EH (cell line): ENCODE results near the gene KLK13.

Source experiments
- DNase-seq: peaks from one replicate; pipeline ENCODE4 v3.0.0-alpha.2; 2015; ENCODE audit warnings: low read depth

The KLK13 gene

GRCh38 chr19:51019544-51019925, 45.4 kb downstream of the KLK13 start, which contains the start of gene KLK10:
TSS of gene KLK10 (minus strand) at chr19:51019709. CDS start at chr19:51019130, 579 bp downstream.
- no peak for DNase-seq

DNA sequence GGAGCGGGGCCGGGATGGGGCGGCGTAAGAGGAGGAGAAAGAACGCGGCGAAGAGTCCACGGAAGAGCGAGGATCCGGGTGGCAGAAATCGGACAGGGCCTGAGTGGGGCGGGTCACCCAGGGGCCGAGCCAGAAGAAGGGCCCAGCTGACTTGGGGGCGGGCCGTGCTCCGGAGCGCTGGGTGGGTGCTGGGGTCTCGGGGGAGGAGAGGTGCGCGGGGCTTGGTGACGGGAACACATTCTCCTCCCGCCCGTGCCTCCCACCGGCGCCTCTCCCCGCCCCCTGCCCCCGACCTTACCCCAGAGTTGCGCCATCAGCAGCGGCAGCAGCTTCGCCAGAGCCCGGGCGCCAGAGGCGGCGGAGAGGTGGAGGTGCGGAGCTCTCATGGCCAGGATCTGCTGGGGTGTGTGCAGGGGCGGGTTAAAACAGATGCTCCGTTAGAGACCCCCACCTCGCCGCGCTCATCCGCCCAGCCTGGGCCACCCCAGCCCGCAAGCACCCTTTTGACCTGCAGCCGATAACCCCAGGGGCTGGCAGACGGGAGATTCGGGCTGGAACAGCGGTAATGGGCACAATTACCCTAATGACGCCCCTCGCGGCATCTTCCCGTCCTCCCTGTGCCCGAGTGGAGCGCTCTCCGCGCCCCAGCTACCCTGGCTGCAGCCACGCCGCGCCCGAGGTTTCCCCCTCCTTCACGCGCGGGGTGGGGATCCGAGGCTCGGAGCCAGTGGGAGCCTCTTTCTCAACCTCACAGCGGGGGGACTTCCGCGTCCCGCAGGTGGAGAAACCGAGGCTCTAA, 45.9 kb downstream of the KLK13 start:
- DNase-seq: no peak

DNA sequence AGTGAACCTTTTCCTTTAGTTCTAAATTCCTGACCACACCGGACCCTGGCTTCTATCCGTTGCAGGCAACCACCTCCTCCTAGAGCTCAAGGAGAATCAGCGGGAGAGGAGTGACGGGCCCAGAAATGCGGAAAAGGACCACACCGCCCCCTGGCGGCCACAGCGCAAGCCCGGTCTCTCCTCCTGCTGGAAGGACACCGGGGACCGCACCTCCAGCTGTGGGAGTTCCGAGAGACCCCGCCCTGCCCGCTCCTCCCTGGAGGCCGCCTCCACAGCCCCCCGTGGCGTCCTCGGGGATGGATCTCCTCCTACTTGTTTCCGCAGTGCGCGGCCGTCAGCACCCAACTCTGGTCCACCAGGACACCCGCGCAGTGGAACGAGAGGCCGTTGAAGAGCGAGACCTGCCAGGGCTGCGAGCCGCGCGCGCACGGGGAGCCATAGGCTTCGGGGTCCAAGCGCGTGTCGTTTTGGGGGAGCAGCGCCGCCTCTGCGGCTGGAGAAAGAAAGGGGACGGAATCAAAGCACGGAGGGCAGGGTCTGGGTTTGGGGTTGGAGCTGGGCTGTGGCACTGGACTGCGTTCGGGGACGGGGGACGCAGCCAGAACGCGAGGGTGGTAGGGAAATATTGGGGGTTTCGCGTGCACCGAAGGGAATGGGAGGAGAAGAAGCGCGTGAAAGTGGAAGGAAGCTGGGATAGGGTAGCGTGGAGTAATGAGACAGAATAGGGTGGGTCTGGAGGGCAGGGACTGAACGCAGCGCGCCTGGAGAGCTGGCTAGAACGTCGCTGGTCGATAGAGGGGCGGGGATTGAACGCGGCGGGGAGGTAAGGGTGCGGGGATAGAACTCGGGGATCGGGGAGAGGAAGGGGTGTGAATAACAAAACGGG, 47.9 kb downstream of the KLK13 start:
- DNase-seq: no peak

GRCh38 chr19:51015691-51016267, 49.1 kb downstream of the KLK13 start:
- no peak for DNase-seq

- DNase-seq: no peak
These were observed 50.6 kb downstream of the KLK13 start for GRCh38 chr19:51014242-51014641.

DNA sequence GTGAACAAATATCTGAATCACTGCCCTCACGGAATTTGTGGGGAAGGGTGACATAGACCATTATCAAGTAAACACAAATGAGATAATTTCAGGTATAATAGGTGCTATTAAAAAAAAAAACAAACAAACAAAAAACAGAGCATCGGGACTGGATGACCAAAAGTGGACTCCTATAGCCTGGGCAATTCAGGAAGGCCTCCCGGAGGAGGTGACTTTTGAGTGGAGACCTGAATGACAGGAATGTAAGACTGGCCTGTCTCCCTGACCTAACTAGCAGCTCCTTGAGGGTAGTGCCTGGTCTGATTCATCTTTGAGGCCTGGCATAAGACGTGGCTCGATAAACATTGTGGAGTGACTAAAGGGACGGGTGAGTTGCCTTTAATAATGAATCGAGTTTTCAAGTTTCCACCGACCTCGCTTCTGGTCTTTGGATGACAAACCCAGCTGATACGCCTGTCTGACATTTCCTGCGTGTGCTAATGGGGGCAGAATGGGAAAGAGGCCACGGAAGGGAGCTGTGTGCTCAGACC, 52.2 kb downstream of the KLK13 start:
- no peak for DNase-seq

GRCh38 chr19:51010066-51010795, 54.7 kb downstream of the KLK13 start:
- DNase-seq: no peak

GRCh38 chr19:51009061-51009891, 55.6 kb downstream of the KLK13 start:
- DNase-seq: no peak

GRCh38 chr19:51007488-51007887, 57.4 kb downstream of the KLK13 start:
- no peak for DNase-seq

- no peak for DNase-seq
These were observed 58.5 kb downstream of the KLK13 start for GRCh38 chr19:51006406-51006805.
